ENCODE data around the gene C5orf46. TPM values are rescaled to one million over a fixed set of nuclear protein-coding genes. Genes with fewer than 3 reads are reported as not detected.
"Not testable (repeated sequence)": the region's sequence is repeated elsewhere in the genome, so short reads cannot be mapped to it uniquely, and the experiment has no call there.

C5orf46 gene
- not detected for total RNA-seq

GRCh38 chr5:147906326-147907095 lies at the start of gene C5orf46:
C5orf46 (minus strand) TSS chr5:147906538; CDS start chr5:147906501, 37 bp downstream.
- CTCF ChIA-PET = no interaction called here
- H3K9me3 Mint-ChIP-seq = no peaks in the 10 kb centered on the region
- H3K36me3 Mint-ChIP-seq (ENCODE audit: low read depth) = no peaks in the 10 kb centered on the region
- intact Hi-C loops (cut with micrococcal nuclease) = no loop called here
- no peak within 1 kb of the TSS for H3K27ac Mint-ChIP-seq
- H3K4me1 Mint-ChIP-seq (ENCODE audit: low read depth) = no peaks in the 10 kb centered on the region
- no peak for DNase-seq
- H3K4me3 Mint-ChIP-seq = no peak within 1 kb of the TSS
- H3K27me3 Mint-ChIP-seq (ENCODE audit: low read depth) = no peaks in the 10 kb centered on the region

GRCh38 chr5:147954971-147955370 lies 48.6 kb upstream of the C5orf46 start:
- H3K27ac Mint-ChIP-seq = no peak overlapping the region
- no peaks in the 10 kb centered on the region for H3K4me1 Mint-ChIP-seq (ENCODE audit: low read depth)
- H3K27me3 Mint-ChIP-seq (ENCODE audit: low read depth) = peaks cover 2% of the 10 kb centered on the region
- H3K36me3 Mint-ChIP-seq (ENCODE audit: low read depth) = no peaks in the 10 kb centered on the region
- no peak overlapping the region for H3K4me3 Mint-ChIP-seq
- intact Hi-C loops (cut with micrococcal nuclease) = loop anchor here (5.0 kb wide), 1 partner anchor 527 kb away; no protein-coding TSS in a partner anchor
- DNase-seq = no peak
- CTCF ChIA-PET = interaction anchor here (0.7 kb wide), 1 partner anchor 113 kb away, joined by 3 read pairs; no protein-coding TSS in a partner anchor
- H3K9me3 Mint-ChIP-seq = no peaks in the 10 kb centered on the region

GRCh38 chr5:147949711-147950573 lies 43.6 kb upstream of the C5orf46 start:
- Mint-ChIP-seq H3K4me1 (ENCODE audit: low read depth) (no peaks in the 10 kb centered on the region), H3K9me3 (no peaks in the 10 kb centered on the region), H3K4me3 (no peak overlapping the region), H3K27me3 (ENCODE audit: low read depth) (peaks cover 2% of the 10 kb centered on the region), H3K36me3 (ENCODE audit: low read depth) (no peaks in the 10 kb centered on the region), H3K27ac (no peak overlapping the region)
- DNase-seq = no peak
- intact Hi-C loops (cut with micrococcal nuclease) = loop anchor here (1.0 to 5.0 kb wide), 5 partner anchors 229 to 781 kb away; no protein-coding TSS in a partner anchor
- CTCF ChIA-PET = interaction anchor here (0.6 to 1.8 kb wide), 3 partner anchors 103 to 781 kb away, joined by 3 to 7 read pairs (median 5); no protein-coding TSS in a partner anchor

GRCh38 chr5:147946658-147947274 lies 40.4 kb upstream of the C5orf46 start:
- intact Hi-C loops (cut with micrococcal nuclease) = loop anchor here (5.0 kb wide), 1 partner anchor 496 kb away; no protein-coding TSS in a partner anchor
- H3K36me3 Mint-ChIP-seq (ENCODE audit: low read depth); H3K27ac Mint-ChIP-seq; DNase-seq; CTCF ChIA-PET; H3K4me1 Mint-ChIP-seq (ENCODE audit: low read depth); H3K4me3 Mint-ChIP-seq; H3K9me3 Mint-ChIP-seq; H3K27me3 Mint-ChIP-seq (ENCODE audit: low read depth): not testable (repeated sequence)

GRCh38 chr5:147939431-147940114 lies 33.2 kb upstream of the C5orf46 start:
- Mint-ChIP-seq H3K4me3 (no peak overlapping the region), H3K4me1 (ENCODE audit: low read depth) (no peaks in the 10 kb centered on the region), H3K36me3 (ENCODE audit: low read depth) (no peaks in the 10 kb centered on the region), H3K27ac (no peak overlapping the region), H3K9me3 (peaks cover 6% of the 10 kb centered on the region), H3K27me3 (ENCODE audit: low read depth) (no peaks in the 10 kb centered on the region)
- intact Hi-C loops (cut with micrococcal nuclease) = loop anchor here (10.0 kb wide), 1 partner anchor 315 kb away; no protein-coding TSS in a partner anchor
- CTCF ChIA-PET = no interaction called here
- no peak for DNase-seq

- Mint-ChIP-seq H3K4me1 (ENCODE audit: low read depth) (no peaks in the 10 kb centered on the region), H3K27ac (no peak overlapping the region), H3K36me3 (ENCODE audit: low read depth) (no peaks in the 10 kb centered on the region), H3K9me3 (peaks cover 2% of the 10 kb centered on the region), H3K27me3 (ENCODE audit: low read depth) (no peaks in the 10 kb centered on the region), H3K4me3 (no peak overlapping the region)
- intact Hi-C loops (cut with micrococcal nuclease) = loop anchor here (1.0 to 10.0 kb wide), 2 partner anchors 48 to 310 kb away; no protein-coding TSS in a partner anchor
- DNase-seq = no peak
- CTCF ChIA-PET = interaction anchor here (0.6 kb wide), 1 partner anchor 25 kb away, joined by 3 read pairs; no protein-coding TSS in a partner anchor
Measured at GRCh38 chr5:147935032-147935431, 28.7 kb upstream of the C5orf46 start.

GRCh38 chr5:147930769-147931168 lies 24.4 kb upstream of the C5orf46 start:
- DNase-seq = no peak
- Mint-ChIP-seq H3K9me3 (no peaks in the 10 kb centered on the region), H3K4me3 (no peak overlapping the region), H3K27ac (no peak overlapping the region), H3K36me3 (ENCODE audit: low read depth) (no peaks in the 10 kb centered on the region), H3K27me3 (ENCODE audit: low read depth) (no peaks in the 10 kb centered on the region), H3K4me1 (ENCODE audit: low read depth) (no peaks in the 10 kb centered on the region)
- intact Hi-C loops (cut with micrococcal nuclease) = loop anchor here (10.0 kb wide), 1 partner anchor 306 kb away; no protein-coding TSS in a partner anchor
- CTCF ChIA-PET = no interaction called here

- no peaks in the 10 kb centered on the region for H3K36me3 Mint-ChIP-seq (ENCODE audit: low read depth)
- CTCF ChIA-PET = no interaction called here
- no peak overlapping the region for H3K27ac Mint-ChIP-seq
- no peak overlapping the region for H3K4me3 Mint-ChIP-seq
- no peaks in the 10 kb centered on the region for H3K4me1 Mint-ChIP-seq (ENCODE audit: low read depth)
- H3K27me3 Mint-ChIP-seq (ENCODE audit: low read depth) = no peaks in the 10 kb centered on the region
- intact Hi-C loops (cut with micrococcal nuclease) = no loop called here
- H3K9me3 Mint-ChIP-seq = no peaks in the 10 kb centered on the region
- DNase-seq = no peak
Measured at GRCh38 chr5:147927901-147928300, 21.6 kb upstream of the C5orf46 start.

GRCh38 chr5:147925020-147925419 lies 18.7 kb upstream of the C5orf46 start:
- CTCF ChIA-PET = no interaction called here
- no peaks in the 10 kb centered on the region for H3K4me1 Mint-ChIP-seq (ENCODE audit: low read depth)
- intact Hi-C loops (cut with micrococcal nuclease) = no loop called here
- no peaks in the 10 kb centered on the region for H3K27me3 Mint-ChIP-seq (ENCODE audit: low read depth)
- no peaks in the 10 kb centered on the region for H3K36me3 Mint-ChIP-seq (ENCODE audit: low read depth)
- H3K9me3 Mint-ChIP-seq = no peaks in the 10 kb centered on the region
- H3K27ac Mint-ChIP-seq = no peak overlapping the region
- H3K4me3 Mint-ChIP-seq = no peak overlapping the region
- DNase-seq = no peak

GRCh38 chr5:147921136-147921535 lies 14.8 kb upstream of the C5orf46 start:
- no peaks in the 10 kb centered on the region for H3K9me3 Mint-ChIP-seq
- no peak overlapping the region for H3K4me3 Mint-ChIP-seq
- H3K27me3 Mint-ChIP-seq (ENCODE audit: low read depth) = no peaks in the 10 kb centered on the region
- CTCF ChIA-PET = no interaction called here
- no peaks in the 10 kb centered on the region for H3K36me3 Mint-ChIP-seq (ENCODE audit: low read depth)
- intact Hi-C loops (cut with micrococcal nuclease) = no loop called here
- no peak overlapping the region for H3K27ac Mint-ChIP-seq
- no peak for DNase-seq
- H3K4me1 Mint-ChIP-seq (ENCODE audit: low read depth) = no peaks in the 10 kb centered on the region

GRCh38 chr5:147920420-147921030 lies 14.2 kb upstream of the C5orf46 start:
- Mint-ChIP-seq H3K27me3 (ENCODE audit: low read depth) (no peaks in the 10 kb centered on the region), H3K27ac (no peak overlapping the region), H3K9me3 (no peaks in the 10 kb centered on the region), H3K36me3 (ENCODE audit: low read depth) (no peaks in the 10 kb centered on the region), H3K4me1 (ENCODE audit: low read depth) (no peaks in the 10 kb centered on the region), H3K4me3 (no peak overlapping the region)
- intact Hi-C loops (cut with micrococcal nuclease) = no loop called here
- CTCF ChIA-PET = no interaction called here
- DNase-seq = no peak

Data from activated naive CD4-positive, alpha-beta T cell treated with anti-CD3 and anti-CD28 coated beads for 36 hours (primary cell).